HepG2 (cell line): ENCODE results near the gene RHOXF1.

Source experiments
- NR1H2 ChIP-seq: sonication (generic); formaldehyde crosslinking; IDR thresholded peaks from 2 replicates; pipeline ENCODE4 v1.8.1; 2022; ENCODE audit warnings: low read depth, missing genetic modification reagents, borderline replicate concordance
- PHF20 ChIP-seq: sonication (generic); formaldehyde crosslinking; IDR thresholded peaks from 2 replicates; pipeline ENCODE4 v1.5.0; 2020; ENCODE audit warnings: mild to moderate bottlenecking, missing genetic modification reagents
- TCF12 ChIP-seq, 2 experiments: fragments of 450-650 bp in 1 of 2; sonication (generic) in 1 of 2; formaldehyde crosslinking in 1 of 2; IDR thresholded peaks; 2 replicates each; pipeline versions ENCODE4 v1.6.1 to v1.8.0; 2017 to 2022; ENCODE audit warnings: antibody characterized with exemption in 1 of 2, mild to moderate bottlenecking in 1 of 2, missing genetic modification reagents in 1 of 2, moderate library complexity in 1 of 2
- ZFP36 ChIP-seq: fragments of 150-350 bp; IDR thresholded peaks from 2 replicates; pipeline ENCODE4 v1.6.1; 2018; ENCODE audit warnings: borderline replicate concordance, low read length, low read depth; ENCODE audit not compliant: partially characterized antibody
- ZNF224 ChIP-seq: sonication (generic); formaldehyde crosslinking; IDR thresholded peaks from 2 replicates; pipeline ENCODE4 v1.5.0; 2020; ENCODE audit warnings: mild to moderate bottlenecking, missing genetic modification reagents
- ZNF232 ChIP-seq: sonication (generic); formaldehyde crosslinking; IDR thresholded peaks from 2 replicates; pipeline ENCODE4 v1.4.0; 2020; ENCODE audit warnings: missing genetic modification reagents, borderline replicate concordance
- TF ChIP-seq, protein P1 (sequence below): sonication (generic); formaldehyde crosslinking; IDR thresholded peaks from 2 replicates; pipeline ENCODE4 v1.5.0; 2020; ENCODE audit warnings: mild to moderate bottlenecking, missing genetic modification reagents, moderate library complexity

DNA sequence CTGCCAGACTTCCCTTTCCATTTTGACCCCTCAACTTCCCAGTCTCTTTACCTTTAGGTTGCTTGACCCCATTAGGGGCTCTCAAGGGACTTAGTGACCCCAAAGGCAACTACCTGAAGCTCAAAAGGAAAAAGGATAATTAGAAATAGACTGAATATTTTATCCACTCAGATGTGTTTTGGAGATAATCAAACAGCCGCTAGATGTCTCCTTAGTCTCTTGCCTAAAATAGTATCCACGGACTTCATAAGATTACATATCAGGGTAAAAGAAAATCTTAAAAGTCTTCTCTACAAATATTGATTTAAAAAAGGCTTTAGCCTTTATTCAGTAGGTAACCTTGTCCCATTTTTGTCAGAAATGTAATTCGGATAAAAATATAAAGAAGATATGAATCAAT is 21.7 kb upstream of the RHOXF1 start:
- TF ChIP-seq TCF12 (IDR thresholded peaks at IDR 0.05) (no peak), TCF12 (CRISPR knock-in tag; IDR thresholded peaks at IDR 0.05) (no peak), ZNF232 (no peak), NR1H2 (CRISPR knock-in tag) (no peak), ZFP36 (no peak), PHF20 (CRISPR knock-in tag) (no peak), ZNF224 (CRISPR knock-in tag) (no peak)
- TF ChIP-seq, protein P1, sequence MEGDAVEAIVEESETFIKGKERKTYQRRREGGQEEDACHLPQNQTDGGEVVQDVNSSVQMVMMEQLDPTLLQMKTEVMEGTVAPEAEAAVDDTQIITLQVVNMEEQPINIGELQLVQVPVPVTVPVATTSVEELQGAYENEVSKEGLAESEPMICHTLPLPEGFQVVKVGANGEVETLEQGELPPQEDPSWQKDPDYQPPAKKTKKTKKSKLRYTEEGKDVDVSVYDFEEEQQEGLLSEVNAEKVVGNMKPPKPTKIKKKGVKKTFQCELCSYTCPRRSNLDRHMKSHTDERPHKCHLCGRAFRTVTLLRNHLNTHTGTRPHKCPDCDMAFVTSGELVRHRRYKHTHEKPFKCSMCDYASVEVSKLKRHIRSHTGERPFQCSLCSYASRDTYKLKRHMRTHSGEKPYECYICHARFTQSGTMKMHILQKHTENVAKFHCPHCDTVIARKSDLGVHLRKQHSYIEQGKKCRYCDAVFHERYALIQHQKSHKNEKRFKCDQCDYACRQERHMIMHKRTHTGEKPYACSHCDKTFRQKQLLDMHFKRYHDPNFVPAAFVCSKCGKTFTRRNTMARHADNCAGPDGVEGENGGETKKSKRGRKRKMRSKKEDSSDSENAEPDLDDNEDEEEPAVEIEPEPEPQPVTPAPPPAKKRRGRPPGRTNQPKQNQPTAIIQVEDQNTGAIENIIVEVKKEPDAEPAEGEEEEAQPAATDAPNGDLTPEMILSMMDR (CRISPR knock-in tag): no peak
